ENCODE data around the gene CLSTN2.

CLSTN2 gene

GRCh38 chr3:140092848-140093536, 158.0 kb downstream of the CLSTN2 start:
- Histone ChIP-seq H3K18ac (ENCODE audit: low read length) (no peak overlapping the region), H3K36me3 (replicated peaks in 1 of 2; ENCODE audit: control insufficient read depth in 2 of 2, insufficient read depth in 2 of 2, low read length in 2 of 2) (no peaks in the 10 kb centered on the region), H2BK12ac (ENCODE audit: low read length) (no peak overlapping the region), H3K14ac (ENCODE audit: low read length) (no peak overlapping the region), H3K4ac (ENCODE audit: low read length) (no peak overlapping the region), H2AK5ac (ENCODE audit: low read depth, low read length) (no peak overlapping the region), H3K79me1 (ENCODE audit: low read depth, low read length) (no peaks in the 10 kb centered on the region), H3K4me2 (ENCODE audit: insufficient read depth, low read length, poor library complexity, severe bottlenecking) (no peak overlapping the region), H3K27me3 (ENCODE audit: control insufficient read depth in 3 of 3, insufficient read depth in 3 of 3, low read depth in 1 of 3, low read length in 3 of 3) (no peaks in the 10 kb centered on the region), H3K4me3 (ENCODE audit: low read length in 2 of 2) (no peak overlapping the region), H2BK120ac (ENCODE audit: low read depth, low read length) (no peak overlapping the region), H4K8ac (ENCODE audit: low read depth, low read length) (no peak overlapping the region), H3K27ac (replicated peaks; ENCODE audit: low read length) (no peak overlapping the region), H2BK15ac (ENCODE audit: low read length) (no peak overlapping the region), H4K91ac (ENCODE audit: low read depth, low read length, poor library complexity) (no peak overlapping the region), H3K9me3 (replicated peaks in 1 of 2; ENCODE audit: control insufficient read depth in 2 of 2, insufficient read depth in 1 of 2, low read depth in 1 of 2, low read length in 2 of 2) (peaks cover 7 to 9% of the 10 kb centered on the region in 2 donors), H3K4me1 (ENCODE audit: control insufficient read depth in 2 of 2, insufficient read depth in 1 of 2, low read depth in 1 of 2, low read length in 2 of 2) (no peaks in the 10 kb centered on the region), H2AFZ (ENCODE audit: low read length) (no peak overlapping the region), H3K23ac (ENCODE audit: low read depth, low read length, poor library complexity) (no peak overlapping the region), H2BK5ac (ENCODE audit: low read length) (no peak overlapping the region), H3K9ac (ENCODE audit: low read depth, low read length, poor library complexity) (no peak overlapping the region)
- no peak for DNase-seq (ENCODE audit: low spot score)
- WGBS, 2 donors (ENCODE audit: extremely low coverage in 2 of 2, insufficient read length in 2 of 2, insufficient replicate concordance in 1 of 2): no CpG with 5 or more reads among the region's 8 CpGs

DNA sequence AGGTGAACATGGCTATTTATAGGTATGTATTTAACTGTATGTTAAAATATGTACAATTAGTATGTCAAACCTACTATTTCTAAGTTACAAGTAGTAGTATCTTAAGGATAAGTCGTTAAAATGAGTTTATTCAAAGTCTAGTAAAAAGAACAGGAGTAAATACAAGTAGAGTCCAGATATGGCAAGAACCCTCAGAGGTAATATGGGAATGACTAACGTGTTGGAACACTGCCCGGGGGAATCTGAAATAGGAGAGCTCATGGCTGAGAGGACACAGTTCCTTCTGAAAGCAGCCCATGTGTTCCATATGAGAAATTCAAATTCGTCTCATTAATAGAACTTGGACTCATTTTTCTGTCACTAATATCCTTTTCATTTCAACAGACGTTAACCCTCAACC, 158.8 kb downstream of the CLSTN2 start:
- Histone ChIP-seq H3K27ac (replicated peaks; ENCODE audit: low read length) (no peak overlapping the region), H3K23ac (ENCODE audit: low read depth, low read length, poor library complexity) (no peak overlapping the region), H3K9me3 (replicated peaks in 1 of 2; ENCODE audit: control insufficient read depth in 2 of 2, insufficient read depth in 1 of 2, low read depth in 1 of 2, low read length in 2 of 2) (peaks cover 7 to 9% of the 10 kb centered on the region in 2 donors), H3K4me2 (ENCODE audit: insufficient read depth, low read length, poor library complexity, severe bottlenecking) (no peak overlapping the region), H3K4me3 (ENCODE audit: low read length in 2 of 2) (no peak overlapping the region), H3K4ac (ENCODE audit: low read length) (no peak overlapping the region), H4K8ac (ENCODE audit: low read depth, low read length) (no peak overlapping the region), H3K18ac (ENCODE audit: low read length) (no peak overlapping the region), H3K79me1 (ENCODE audit: low read depth, low read length) (no peaks in the 10 kb centered on the region), H3K36me3 (replicated peaks in 1 of 2; ENCODE audit: control insufficient read depth in 2 of 2, insufficient read depth in 2 of 2, low read length in 2 of 2) (no peaks in the 10 kb centered on the region), H3K27me3 (ENCODE audit: control insufficient read depth in 3 of 3, insufficient read depth in 3 of 3, low read depth in 1 of 3, low read length in 3 of 3) (no peaks in the 10 kb centered on the region), H2AFZ (ENCODE audit: low read length) (no peak overlapping the region), H2BK5ac (ENCODE audit: low read length) (no peak overlapping the region), H2BK120ac (ENCODE audit: low read depth, low read length) (no peak overlapping the region), H3K9ac (ENCODE audit: low read depth, low read length, poor library complexity) (no peak overlapping the region), H3K4me1 (ENCODE audit: control insufficient read depth in 2 of 2, insufficient read depth in 1 of 2, low read depth in 1 of 2, low read length in 2 of 2) (no peaks in the 10 kb centered on the region), H2AK5ac (ENCODE audit: low read depth, low read length) (no peak overlapping the region), H2BK15ac (ENCODE audit: low read length) (no peak overlapping the region), H4K91ac (ENCODE audit: low read depth, low read length, poor library complexity) (no peak overlapping the region), H2BK12ac (ENCODE audit: low read length) (no peak overlapping the region), H3K14ac (ENCODE audit: low read length) (no peak overlapping the region)
- no peak for DNase-seq (ENCODE audit: low spot score)
- no CpG with 5 or more reads among the region's 5 CpGs for WGBS, 2 donors (ENCODE audit: extremely low coverage in 2 of 2, insufficient read length in 2 of 2, insufficient replicate concordance in 1 of 2)

DNA sequence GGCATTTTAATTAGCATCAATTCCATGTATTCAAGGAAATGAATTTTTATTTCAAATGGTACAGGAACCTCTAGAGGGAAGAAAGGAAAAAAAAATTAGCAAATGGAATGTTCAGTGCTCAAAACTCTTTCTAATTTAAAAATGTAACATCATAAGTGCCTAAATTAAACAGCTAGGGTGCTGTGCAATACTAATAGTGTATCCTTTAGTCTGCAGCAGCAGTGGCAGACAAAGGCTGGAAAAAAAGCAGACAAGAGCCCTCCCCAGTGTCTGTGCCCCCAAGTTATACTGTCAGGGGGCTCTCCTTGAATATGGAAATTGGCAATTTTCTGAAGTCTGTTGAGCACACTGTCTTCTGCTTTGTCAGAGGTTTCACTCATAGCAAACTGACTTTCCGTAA, 159.5 kb downstream of the CLSTN2 start:
- Histone ChIP-seq H2BK5ac (ENCODE audit: low read length) (no peak overlapping the region), H2BK120ac (ENCODE audit: low read depth, low read length) (no peak overlapping the region), H2BK12ac (ENCODE audit: low read length) (no peak overlapping the region), H4K8ac (ENCODE audit: low read depth, low read length) (no peak overlapping the region), H4K91ac (ENCODE audit: low read depth, low read length, poor library complexity) (no peak overlapping the region), H2AFZ (ENCODE audit: low read length) (no peak overlapping the region), H3K9me3 (replicated peaks in 1 of 2; ENCODE audit: control insufficient read depth in 2 of 2, insufficient read depth in 1 of 2, low read depth in 1 of 2, low read length in 2 of 2) (peaks cover 3 to 5% of the 10 kb centered on the region in 2 donors), H3K79me1 (ENCODE audit: low read depth, low read length) (no peaks in the 10 kb centered on the region), H3K4me1 (ENCODE audit: control insufficient read depth in 2 of 2, insufficient read depth in 1 of 2, low read depth in 1 of 2, low read length in 2 of 2) (no peaks in the 10 kb centered on the region), H3K4me3 (ENCODE audit: low read length in 2 of 2) (no peak overlapping the region), H3K4ac (ENCODE audit: low read length) (no peak overlapping the region), H3K18ac (ENCODE audit: low read length) (no peak overlapping the region), H2AK5ac (ENCODE audit: low read depth, low read length) (no peak overlapping the region), H2BK15ac (ENCODE audit: low read length) (no peak overlapping the region), H3K14ac (ENCODE audit: low read length) (no peak overlapping the region), H3K27ac (replicated peaks; ENCODE audit: low read length) (no peak overlapping the region), H3K36me3 (replicated peaks in 1 of 2; ENCODE audit: control insufficient read depth in 2 of 2, insufficient read depth in 2 of 2, low read length in 2 of 2) (no peaks in the 10 kb centered on the region), H3K27me3 (ENCODE audit: control insufficient read depth in 3 of 3, insufficient read depth in 3 of 3, low read depth in 1 of 3, low read length in 3 of 3) (no peaks in the 10 kb centered on the region), H3K23ac (ENCODE audit: low read depth, low read length, poor library complexity) (no peak overlapping the region), H3K9ac (ENCODE audit: low read depth, low read length, poor library complexity) (no peak overlapping the region), H3K4me2 (ENCODE audit: insufficient read depth, low read length, poor library complexity, severe bottlenecking) (no peak overlapping the region)
- DNase-seq (ENCODE audit: low spot score): no peak
- WGBS, 2 donors (ENCODE audit: extremely low coverage in 2 of 2, insufficient read length in 2 of 2, insufficient replicate concordance in 1 of 2): no CpG with 5 or more reads among the region's 1 CpG

DNA sequence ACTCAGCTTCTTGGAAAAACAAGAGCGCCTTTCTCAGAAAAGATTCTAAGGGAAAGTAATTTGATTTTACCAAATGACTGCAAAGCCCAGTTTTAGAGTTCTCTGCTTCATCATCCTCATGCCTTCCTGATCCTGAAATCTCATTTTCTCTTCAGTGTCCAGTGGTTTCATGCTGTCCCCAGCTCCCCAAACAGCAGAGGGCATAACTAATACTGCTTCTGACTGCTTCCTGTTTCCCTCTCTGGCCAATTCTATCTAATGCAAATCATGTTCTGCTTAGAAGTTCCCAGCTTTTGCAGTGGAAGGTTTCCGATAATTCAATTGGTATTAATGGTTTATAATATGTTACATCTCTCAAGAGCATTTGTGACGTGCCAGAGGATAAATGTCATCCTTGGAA, 161.1 kb downstream of the CLSTN2 start:
- H3K27me3 ChIP-seq (ENCODE audit: control insufficient read depth in 3 of 3, insufficient read depth in 3 of 3, low read depth in 1 of 3, low read length in 3 of 3): no peaks in the 10 kb centered on the region
- H3K27ac ChIP-seq (replicated peaks; ENCODE audit: low read length): no peak overlapping the region
- no peak overlapping the region for H4K91ac ChIP-seq (ENCODE audit: low read depth, low read length, poor library complexity)
- H3K4me1 ChIP-seq (ENCODE audit: control insufficient read depth in 2 of 2, insufficient read depth in 1 of 2, low read depth in 1 of 2, low read length in 2 of 2): no peaks in the 10 kb centered on the region
- no peaks in the 10 kb centered on the region for H3K36me3 ChIP-seq (replicated peaks in 1 of 2; ENCODE audit: control insufficient read depth in 2 of 2, insufficient read depth in 2 of 2, low read length in 2 of 2)
- no peak overlapping the region for H3K4ac ChIP-seq (ENCODE audit: low read length)
- H2BK5ac ChIP-seq (ENCODE audit: low read length): no peak overlapping the region
- no peaks in the 10 kb centered on the region for H3K79me1 ChIP-seq (ENCODE audit: low read depth, low read length)
- no peak overlapping the region for H2BK12ac ChIP-seq (ENCODE audit: low read length)
- no peak overlapping the region for H2BK15ac ChIP-seq (ENCODE audit: low read length)
- WGBS, 2 donors (ENCODE audit: extremely low coverage in 2 of 2, insufficient read length in 2 of 2, insufficient replicate concordance in 1 of 2): no CpG with 5 or more reads among the region's 3 CpGs
- H3K4me2 ChIP-seq (ENCODE audit: insufficient read depth, low read length, poor library complexity, severe bottlenecking): no peak overlapping the region
- DNase-seq (ENCODE audit: low spot score): no peak
- H3K23ac ChIP-seq (ENCODE audit: low read depth, low read length, poor library complexity): no peak overlapping the region
- H3K9me3 ChIP-seq (replicated peaks in 1 of 2; ENCODE audit: control insufficient read depth in 2 of 2, insufficient read depth in 1 of 2, low read depth in 1 of 2, low read length in 2 of 2): peaks cover 0 to 2% of the 10 kb centered on the region in 2 donors
- H3K9ac ChIP-seq (ENCODE audit: low read depth, low read length, poor library complexity): no peak overlapping the region
- no peak overlapping the region for H3K4me3 ChIP-seq (ENCODE audit: low read length in 2 of 2)
- no peak overlapping the region for H3K14ac ChIP-seq (ENCODE audit: low read length)
- no peak overlapping the region for H2BK120ac ChIP-seq (ENCODE audit: low read depth, low read length)
- H3K18ac ChIP-seq (ENCODE audit: low read length): no peak overlapping the region
- H4K8ac ChIP-seq (ENCODE audit: low read depth, low read length): no peak overlapping the region
- H2AFZ ChIP-seq (ENCODE audit: low read length): no peak overlapping the region
- no peak overlapping the region for H2AK5ac ChIP-seq (ENCODE audit: low read depth, low read length)

Data from neuronal stem cell (in vitro differentiated cells).